Ureter (tissue), 1 donor: ENCODE data around the gene F7. TPM values are rescaled to one million over a fixed set of nuclear protein-coding genes. Genes with fewer than 3 reads are reported as not detected.
"Not testable (repeated sequence)": the region's sequence is repeated elsewhere in the genome, so short reads cannot be mapped to it uniquely, and the experiment has no call there.

Experiments used
- DNase-seq: peaks from one replicate; pipeline ENCODE4 v3.0.0-alpha.2; 2020; ENCODE audit warnings: low spot score
- total RNA-seq: library from RNA; stranded (reverse); gene quantifications from one replicate; pipeline ENCODE4 v1.2.4, GENCODE V29; 2023
- donor health status: DM: yes; HTN: yes; CAD: no.

The F7 gene
- total RNA-seq, 1 donor from 2014 or later = not detected

- DNase-seq = no peak
These were observed 47.6 kb downstream of the F7 start for GRCh38 chr13:113152984-113153809.

DNA sequence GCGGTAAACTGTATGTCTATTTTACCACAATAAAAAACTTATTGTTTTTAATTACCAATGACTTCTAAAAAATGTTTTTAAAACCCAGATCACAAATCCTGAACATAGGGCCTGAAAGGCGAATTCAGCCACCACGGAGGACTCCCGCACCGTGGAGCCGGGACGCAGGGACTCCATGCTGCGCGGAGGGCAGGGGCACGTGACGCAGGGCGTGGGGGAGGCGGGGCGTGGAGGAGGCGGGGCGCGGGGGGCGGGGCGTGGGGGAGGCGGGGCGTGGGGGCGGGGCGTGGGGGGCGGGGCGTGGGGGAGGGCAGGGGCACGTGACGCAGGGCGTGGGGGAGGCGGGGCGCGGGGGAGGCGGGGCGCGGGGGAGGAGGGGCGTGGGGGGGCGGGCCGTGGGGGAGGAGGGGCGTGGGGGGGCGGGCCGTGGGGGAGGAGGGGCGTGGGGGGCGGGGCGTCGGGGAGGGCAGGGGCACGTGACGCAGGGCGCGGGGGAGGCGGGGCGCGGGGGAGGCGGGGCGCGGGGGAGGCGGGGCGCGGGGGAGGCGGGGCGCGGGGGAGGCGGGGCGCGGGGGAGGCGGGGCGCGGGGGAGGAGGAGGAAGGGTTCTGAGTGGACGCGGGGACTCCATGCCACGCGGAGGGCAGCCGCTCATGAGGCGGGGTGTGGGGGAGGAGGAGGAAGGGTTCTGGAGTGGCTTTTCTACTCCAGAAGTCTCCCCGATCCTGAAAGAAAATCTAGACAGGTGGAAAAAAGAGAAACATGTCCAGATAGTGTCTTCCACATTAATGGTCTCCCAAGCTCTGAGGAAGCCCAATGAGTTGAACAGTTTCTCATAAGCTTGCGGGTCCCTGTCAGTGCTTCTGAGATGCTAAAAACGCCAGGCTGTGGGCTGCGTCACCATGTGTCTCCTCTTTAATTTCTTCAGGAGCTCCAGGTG is 48.5 kb downstream of the F7 start:
- DNase-seq = peak; percentile 84

GRCh38 chr13:113155201-113155600 is 49.6 kb downstream of the F7 start:
- DNase-seq = no peak

DNA sequence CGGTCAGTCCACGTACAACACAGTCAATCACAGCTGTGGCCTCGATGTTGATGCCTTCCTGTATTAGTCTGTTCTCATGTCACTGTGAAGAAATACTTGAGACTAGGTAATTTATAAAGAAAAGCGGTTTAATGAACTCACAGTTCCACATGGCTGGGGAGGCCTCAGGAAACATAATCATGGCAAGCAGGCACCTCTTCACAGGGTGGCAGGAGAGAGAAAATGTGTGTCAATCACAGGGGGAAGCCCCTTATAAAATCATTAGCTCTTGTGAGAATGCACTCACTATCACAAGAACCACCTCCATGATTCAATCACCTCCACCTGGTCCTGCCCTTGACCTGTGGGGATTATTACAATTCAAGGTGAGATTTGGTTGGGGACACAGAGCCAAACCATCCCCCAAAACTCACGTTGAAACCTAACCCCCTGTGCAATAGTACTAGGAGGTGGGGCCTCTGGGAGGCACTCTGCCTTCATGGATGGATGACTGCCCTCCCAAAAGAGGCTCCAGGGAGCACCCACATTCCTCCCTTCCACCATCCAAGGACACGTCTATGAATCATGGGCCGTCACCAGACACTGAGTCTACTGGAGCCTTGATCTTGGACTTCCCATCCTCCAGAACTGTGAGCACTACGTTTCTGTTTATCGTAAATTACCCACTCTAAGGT is 50.5 kb downstream of the F7 start:
- no peak for DNase-seq

DNA sequence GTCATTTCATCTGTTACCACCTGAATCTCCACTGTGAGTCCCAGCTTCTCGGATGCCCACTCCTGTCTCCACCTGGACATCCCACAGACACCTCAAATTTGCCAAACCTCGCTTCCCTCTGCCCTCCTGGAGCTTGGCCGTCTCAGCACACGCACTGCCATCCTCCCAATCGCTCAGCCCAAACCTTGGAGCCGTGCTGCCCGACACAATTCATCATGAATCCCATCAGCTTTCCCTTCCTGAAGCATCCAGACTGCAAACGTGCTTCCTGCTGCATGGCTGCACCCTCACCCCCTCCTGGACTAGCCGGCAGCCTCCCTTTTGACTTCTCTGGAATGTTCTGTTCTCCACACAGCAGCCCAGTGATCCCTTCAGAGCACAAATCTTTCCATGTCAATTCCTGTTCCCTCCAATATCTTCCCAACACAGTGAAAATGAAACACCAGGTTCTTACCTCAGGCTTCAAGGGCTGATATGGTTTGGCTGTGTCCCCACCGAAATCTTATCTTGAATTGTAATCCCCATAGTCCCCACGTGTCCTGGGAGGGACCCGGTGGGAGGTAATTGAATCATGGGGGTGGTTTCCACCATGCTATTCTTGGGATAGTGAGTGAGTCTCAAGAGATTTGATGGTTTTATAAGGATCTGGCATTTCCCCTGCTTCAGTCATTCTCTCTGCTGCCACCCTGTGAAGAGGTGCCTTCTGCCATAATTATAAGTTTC is 51.8 kb downstream of the F7 start:
- DNase-seq = no peak

- no peak for DNase-seq
These were observed 52.5 kb downstream of the F7 start, which contains the start of gene PROZ for GRCh38 chr13:113157929-113158747. TSS of gene PROZ (plus strand) at chr13:113158648. CDS start at chr13:113158661, 13 bp downstream.

DNA sequence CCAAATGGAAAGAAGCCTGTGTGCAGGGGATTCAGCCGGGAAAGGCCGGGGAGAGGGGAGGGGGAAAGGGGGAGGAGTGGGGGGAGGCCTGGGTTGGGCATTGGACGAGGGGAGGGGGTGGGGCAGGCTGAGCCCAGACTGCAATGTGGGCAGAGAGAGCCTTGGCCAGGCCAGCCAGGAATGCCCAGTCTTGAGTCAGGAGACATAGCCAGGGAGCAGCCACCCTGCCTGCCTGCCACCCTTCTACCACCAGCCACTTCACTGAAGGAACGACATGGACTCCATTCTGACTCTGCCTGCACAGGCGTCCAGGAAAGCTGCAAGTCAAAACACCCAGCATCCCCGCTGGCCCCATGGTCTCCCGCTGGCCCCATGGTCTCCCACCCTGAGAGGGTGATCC is 53.4 kb downstream of the F7 start:
- no peak for DNase-seq

DNA sequence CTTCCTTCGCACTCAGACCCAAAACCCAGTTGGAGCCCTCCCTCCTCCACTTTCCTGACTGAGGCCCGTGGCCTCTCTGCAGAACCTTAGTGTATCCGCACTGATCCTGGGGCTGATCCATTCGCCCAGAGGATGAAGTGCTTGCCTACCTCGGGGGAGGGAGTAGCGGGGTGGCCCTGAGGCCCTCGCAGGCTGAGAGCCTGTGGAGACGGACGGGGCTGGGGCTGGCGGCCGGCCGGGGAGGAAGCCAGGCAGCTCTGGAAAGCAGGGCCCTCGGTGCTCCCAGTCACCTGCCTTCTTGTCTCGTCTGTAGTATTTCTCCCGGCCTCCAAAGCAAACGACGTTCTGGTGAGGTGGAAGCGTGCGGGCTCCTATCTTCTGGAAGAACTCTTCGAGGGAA is 54.1 kb downstream of the F7 start:
- DNase-seq = no peak

GRCh38 chr13:113160983-113161382 is 55.4 kb downstream of the F7 start:
- DNase-seq = no peak

GRCh38 chr13:113161433-113161832 is 55.8 kb downstream of the F7 start:
- no peak for DNase-seq

DNA sequence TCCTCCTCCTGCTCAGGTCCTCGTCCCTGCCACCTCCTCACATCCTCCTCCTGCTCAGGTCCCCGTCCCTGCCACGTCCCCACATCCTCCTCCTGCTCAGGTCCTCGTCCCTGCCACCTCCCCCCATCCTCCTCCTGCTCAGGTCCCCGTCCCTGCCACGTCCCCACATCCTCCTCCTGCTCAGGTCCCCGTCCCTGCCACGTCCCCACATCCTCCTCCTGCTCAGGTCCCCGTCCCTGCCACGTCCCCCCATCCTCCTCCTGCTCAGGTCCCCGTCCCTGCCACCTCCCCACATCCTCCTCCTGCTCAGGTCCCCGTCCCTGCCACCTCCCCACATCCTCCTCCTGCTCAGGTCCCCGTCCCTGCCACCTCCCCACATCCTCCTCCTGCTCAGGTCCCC is 56.4 kb downstream of the F7 start:
- not testable (repeated sequence) for DNase-seq

DNA sequence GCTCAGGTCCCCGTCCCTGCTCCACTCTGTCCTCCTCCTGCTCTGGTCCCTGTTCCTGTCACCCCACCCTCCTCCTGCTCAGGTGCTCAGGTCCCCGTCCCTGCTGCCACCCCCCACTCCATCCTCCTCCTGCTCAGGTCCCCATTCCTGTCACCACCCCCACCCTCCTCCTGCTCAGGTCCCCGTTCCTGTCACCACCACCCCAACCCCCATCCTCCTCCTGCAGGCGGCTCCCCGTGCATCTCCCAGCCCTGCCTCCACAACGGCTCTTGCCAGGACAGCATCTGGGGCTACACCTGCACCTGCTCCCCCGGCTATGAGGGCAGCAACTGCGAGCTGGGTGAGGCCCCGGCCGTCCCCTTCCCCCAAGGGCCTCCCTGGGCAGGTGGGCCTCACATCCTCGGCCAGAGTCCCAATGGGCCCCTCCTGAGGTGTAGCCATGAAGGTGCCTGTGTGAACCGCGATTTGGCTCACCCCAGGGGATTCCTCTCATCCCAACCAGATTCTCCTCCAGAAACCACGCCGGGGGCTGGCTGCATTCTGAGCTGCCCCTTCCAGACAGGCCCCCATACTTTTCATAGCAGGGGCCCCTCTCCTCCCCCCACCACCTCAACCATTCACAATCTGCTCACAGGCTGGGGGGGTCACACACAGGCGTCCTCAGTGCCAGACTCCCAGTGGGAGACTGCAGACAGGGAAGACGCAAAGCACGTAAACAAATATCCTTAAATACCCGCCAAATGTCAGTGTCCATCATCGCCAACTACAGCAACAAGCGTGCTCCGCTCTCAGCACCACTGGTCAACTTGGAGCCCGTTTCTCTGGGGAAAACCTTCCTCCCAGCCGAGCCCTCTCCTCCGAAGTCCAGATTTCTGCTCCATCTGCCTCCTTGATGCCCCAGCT is 57.4 kb downstream of the F7 start:
- DNase-seq = no peak

- no peak for DNase-seq
These were observed 58.9 kb downstream of the F7 start for GRCh38 chr13:113164492-113164891.

DNA sequence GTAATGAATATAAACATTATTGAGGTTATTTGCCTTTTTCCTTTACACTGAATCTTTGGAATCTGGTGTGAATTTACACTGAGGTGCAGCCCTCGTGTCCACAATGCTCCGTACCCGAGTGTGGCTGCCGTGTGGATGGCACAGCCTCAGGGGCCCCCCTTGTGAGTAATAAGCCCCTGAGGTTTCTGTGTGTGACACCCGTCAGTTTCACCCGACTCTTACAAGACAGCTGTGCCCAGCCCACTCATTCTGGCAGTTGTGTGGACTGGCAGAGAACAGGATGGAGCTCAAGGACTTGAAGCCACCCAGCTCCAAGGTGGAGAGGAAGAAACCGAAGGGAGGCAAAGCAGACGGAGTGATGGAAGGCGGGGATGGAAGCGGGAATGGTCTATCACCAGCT is 60.7 kb downstream of the F7 start:
- no peak for DNase-seq

DNA sequence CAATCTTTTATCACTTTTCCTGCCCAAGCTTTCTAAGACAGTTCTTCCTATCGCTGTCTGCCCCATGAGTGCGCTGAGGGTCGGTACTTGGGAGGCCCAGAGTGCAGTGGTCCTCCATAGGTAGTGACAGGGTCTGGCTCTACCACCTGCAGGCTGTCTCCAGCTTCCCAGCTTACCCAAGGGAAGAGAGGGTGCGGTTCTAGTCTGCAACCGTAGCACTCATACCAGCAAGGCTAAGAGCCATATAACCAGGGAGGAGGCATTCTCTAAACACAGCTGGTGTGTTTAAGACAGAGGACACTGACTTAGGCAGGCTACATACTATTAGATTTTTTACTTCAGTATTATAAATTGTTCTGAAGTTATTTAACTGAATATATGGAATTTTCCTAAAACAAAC is 61.1 kb downstream of the F7 start:
- no peak for DNase-seq

DNA sequence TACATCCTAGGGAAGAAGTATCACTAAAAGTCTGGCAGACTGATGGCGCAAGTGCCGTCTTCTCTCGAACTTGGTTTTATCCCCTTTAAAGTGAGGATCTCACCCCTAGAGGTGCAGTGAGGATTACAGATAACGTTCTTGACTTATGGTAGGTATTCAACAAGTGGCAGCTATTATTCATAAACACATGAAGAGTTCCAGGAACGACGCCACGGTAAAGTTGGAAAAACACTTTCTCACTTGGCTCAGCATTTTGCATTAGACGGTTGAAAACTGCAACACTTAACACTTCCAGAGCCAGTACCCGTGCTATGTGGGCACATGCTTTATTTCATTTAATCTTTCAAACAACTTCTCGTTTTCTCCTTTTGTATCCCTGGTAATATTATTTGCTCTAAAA is 61.6 kb downstream of the F7 start:
- DNase-seq = no peak

GRCh38 chr13:113167575-113167974 is 62.0 kb downstream of the F7 start:
- DNase-seq = no peak

- no peak for DNase-seq
These were observed 62.6 kb downstream of the F7 start for GRCh38 chr13:113168211-113168610.
